Left hindlimb (tissue), 1 donor: ENCODE data around the gene CERKL.

Experiments
- DNase-seq: peaks from one replicate; pipeline ENCODE4 v3.0.0-alpha.2; 2018

CERKL gene

GRCh38 chr2:181677912-181678586 lies 21.1 kb upstream of the CERKL start:
- peak; percentile 84 for DNase-seq

DNA sequence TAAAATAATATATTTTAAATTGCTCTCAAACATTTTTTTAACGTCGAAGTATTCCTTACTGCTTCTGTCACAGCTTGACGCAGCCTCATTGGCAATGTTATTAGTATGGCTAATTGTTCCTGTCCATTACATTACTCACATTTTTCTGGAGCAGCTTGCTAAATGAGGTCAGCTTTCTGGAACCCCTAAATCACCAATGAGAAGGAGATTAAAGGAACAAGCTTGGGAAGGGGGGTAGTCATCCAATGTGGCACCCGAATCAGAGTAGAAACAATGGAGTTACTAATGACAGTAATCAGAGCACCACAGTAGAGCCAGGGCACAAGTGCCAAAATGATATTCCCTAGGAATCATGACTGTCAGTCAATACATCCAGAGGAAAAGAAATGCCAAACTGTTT lies 18.3 kb upstream of the CERKL start:
- DNase-seq: no peak

GRCh38 chr2:181674461-181674860 lies 17.6 kb upstream of the CERKL start:
- no peak for DNase-seq

- no peak for DNase-seq
These were observed 16.3 kb upstream of the CERKL start for GRCh38 chr2:181673173-181673572.

- no peak for DNase-seq
These were observed 15.5 kb upstream of the CERKL start for GRCh38 chr2:181672255-181673008.

DNA sequence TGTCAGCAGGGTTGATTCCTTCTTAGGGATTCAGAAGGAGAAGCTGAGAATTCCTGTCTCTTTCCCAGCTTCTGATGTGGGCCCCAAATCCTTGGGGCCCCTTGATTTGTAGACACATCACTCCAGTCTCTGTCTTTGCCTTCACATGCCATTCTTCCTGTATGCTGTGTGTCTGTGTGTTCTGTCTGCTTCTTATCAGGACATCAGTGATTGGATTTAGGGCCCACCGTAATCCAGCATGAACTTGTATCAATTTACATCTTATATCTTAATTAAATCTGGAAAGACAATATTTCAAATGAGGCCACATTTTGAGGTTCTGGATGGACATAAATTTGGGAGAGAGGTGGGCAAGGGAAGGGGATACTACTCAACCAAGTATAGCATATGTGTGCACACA lies 13.7 kb upstream of the CERKL start:
- no peak for DNase-seq

DNA sequence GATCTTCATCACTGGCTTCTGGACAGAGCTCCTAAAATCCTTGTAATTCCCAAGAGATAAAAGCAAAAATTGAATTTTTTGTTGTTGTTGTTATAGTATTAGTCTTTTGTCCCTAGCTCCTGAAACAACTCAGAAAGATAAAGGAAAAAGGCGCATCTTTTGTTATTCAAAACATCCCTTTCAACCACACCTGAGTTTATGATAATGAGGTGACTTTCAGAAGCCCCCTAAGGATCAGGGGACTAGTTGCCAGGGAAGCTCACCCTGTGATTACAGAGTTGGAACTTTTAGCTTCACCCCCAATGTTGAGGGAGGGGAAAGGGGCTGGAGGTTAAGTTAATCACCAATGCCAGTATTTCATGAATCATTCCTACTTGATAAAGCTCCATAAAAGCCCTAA lies 10.3 kb upstream of the CERKL start:
- DNase-seq: no peak

DNA sequence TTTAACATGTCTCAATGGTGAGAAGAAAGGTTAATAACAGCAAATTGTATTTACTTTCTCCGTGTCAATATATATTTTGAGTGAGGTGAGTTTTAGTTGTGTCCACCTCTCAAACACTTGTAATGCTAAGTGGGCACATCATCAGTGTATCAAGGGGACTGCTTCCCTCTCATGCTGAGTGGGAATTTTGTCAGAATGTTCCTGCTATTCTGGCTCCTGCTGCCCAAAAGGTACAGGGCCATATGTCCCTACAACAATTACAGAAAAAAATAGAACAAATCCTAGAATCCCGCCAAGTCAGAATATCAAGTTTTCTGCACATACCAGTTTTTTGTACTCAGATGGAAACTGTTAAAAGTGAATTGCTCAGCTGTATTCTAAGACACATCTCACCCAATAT lies 5.4 kb upstream of the CERKL start:
- no peak for DNase-seq

- DNase-seq: no peak
These were observed 3.3 kb upstream of the CERKL start for GRCh38 chr2:181660181-181660580.

GRCh38 chr2:181658444-181658843 lies 1.5 kb upstream of the CERKL start:
- no peak for DNase-seq

DNA sequence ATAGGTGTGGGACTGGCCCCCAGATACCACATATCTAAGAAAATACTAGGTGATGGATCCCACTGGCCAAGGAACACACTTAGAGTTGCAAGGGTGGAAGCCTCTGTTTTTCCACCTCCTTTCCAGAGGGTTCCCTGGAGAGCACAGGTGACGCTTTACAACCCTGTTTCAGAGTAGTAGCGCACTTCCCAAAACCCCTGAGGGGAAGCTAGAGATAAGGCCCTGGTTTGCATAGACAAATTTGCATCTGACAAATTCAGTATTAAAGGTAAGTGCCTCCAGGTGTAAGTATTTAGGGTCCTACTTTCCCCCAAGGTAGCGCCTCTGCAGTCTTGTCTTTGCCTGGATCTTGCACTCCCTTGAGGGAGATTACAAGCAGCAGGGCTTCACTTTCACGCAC lies 474 bp upstream of the CERKL start:
- DNase-seq: no peak

- DNase-seq: no peak
These were observed 1.4 kb downstream of the CERKL start for GRCh38 chr2:181655519-181655918.

DNA sequence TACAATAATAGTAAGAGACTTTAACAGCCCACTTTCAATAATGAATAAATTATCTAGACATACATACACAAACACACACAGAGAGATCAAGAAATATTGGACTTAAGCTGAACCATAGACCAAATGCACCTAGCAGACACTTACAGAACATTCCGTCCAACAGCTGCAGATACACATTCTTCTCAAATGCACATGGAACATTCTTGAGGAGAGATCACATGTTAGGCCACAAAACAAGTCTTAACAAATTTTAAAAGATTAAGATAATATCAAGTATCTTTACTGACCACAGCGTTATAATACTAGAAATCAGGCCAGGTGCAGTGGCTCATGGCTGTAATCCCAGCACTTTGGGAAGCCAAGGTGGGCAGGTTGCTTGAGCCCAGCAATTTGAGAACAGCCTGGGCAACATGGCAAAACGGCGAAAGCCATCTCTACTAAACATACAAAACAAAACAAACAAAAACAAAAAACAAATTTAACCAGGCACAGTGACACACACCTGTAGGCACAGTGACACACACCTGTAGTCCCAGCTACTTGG lies 7.4 kb downstream of the CERKL start:
- no peak for DNase-seq

DNA sequence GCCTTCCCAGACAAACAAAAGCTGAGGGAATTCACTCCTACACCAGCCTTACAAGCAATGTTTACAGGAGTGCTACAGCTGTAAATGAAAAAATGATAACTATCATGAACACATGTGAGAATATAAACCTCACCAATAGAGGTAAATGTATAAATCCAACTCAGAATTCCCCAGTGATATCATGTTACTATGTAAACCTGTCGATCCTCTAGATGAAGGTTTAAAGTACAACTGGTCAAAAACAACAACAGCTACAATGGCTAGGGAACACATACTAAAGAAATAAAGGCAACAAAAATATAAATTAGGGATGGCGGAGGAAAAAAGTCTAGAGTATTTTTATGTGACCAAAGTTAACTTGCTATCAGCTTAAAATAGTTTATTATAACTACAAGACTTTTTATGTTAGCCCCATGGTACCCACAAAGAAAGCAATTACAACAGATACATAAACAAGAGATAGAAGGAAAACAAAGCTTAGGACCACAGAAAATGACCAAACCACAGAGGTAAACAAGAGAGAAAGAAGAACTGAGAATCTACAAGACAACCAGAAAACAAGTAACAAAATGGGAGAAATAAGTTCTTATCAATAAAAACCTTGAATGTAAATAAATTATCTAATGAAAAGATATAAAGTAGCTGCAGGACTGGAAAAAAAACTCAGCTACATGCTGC lies 8.3 kb downstream of the CERKL start:
- no peak for DNase-seq

DNA sequence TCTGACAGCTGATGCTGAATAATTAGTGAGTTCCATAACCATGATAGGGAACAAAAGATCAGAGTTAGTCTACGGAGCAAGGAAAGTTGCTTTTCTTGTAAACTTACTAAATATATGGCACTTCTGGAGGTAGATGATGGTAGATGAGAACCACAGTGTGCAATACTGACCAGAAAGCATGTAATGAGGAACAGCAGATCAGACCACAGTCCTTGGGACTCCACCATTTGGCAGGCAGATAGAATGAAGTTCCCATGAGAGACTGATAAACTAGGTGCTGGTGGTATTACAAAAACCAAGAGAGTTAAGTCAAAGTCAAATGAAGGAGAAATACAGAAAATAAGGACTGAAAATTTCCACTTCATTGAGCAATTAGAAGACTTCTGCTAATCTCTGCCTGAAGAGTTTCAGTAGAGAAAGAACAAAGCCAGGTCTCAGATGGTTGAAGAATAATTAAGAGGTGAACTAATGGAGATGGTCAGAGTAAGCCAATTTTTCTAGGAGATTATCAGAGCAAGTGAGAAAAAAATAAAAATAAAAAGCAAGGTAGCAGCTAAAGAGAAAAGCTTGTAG lies 10.4 kb downstream of the CERKL start:
- DNase-seq: no peak

- DNase-seq: no peak
These were observed 13.8 kb downstream of the CERKL start for GRCh38 chr2:181643151-181643550.

DNA sequence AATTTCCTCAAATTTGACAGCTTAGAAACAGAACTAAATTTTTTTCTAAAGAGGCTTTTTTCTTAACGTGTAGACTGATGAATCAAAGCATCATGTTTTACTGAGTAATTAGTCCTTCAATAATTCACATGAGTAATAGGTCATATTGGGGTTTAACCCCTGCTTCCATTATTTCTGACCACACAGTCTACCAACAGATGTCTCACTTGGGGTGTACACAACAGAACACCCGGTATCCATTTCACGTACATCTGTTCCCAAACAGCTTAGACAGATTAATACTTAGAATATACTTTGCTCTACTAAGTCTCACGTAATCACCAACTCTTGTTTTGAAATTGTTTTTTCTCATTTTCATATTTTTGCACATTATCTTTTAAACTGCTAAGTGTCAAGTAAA lies 14.8 kb downstream of the CERKL start:
- DNase-seq: no peak

- no peak for DNase-seq
These were observed 17.2 kb downstream of the CERKL start for GRCh38 chr2:181639686-181640085.

DNA sequence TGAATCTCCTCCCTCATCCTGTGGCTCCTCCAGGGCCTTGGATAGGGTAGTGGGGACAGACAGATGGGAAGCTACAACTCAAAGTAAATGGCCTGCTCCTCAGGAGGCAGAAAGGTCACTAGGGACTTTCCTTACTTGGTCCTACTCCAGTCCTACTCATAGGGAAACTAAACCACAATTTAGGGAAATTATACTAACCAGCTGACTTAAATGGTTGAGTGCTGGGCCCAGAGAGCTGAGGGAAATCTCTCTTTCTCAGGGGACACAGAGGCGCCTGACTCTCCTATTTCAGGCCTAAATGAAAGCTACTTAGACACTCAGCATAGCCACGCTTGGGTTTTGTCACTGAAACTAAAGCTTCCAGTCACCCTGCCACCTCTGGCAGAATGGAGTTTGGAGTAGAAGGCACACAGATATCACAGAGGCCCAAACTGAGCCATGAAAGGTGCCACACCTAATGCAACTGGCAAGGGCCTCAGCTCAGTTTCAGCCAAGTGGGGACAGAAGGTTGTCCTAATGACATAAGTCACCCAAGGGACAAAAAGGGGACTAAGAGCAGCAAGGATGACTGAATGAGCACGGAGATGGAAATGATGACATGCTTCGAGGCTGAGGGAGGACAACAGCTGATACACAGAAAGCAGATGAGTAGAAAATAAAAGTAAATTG lies 24.0 kb downstream of the CERKL start:
- no peak for DNase-seq

- DNase-seq: no peak
These were observed 28.0 kb downstream of the CERKL start for GRCh38 chr2:181628590-181629585.

GRCh38 chr2:181627545-181627944 lies 29.4 kb downstream of the CERKL start:
- DNase-seq: no peak

DNA sequence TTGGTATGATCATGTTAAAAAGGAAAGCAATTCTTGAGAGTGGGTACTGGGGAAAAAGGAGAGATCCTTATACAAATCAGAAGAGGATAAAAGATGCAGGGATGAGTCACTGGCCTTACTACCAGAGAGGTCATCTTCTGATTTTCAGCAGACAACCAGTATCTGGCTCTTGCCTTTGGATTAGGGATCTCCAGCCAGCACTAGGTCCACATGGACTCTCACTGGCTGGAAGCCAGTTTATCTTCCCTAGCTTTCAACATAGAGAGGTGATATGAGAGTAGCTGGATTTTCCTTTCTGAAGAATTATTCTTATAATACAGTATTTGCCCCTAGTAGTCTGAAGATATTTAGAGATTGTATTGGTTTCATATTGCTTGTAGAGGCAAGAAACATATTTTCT lies 30.2 kb downstream of the CERKL start:
- DNase-seq: no peak
